ENCODE data around the gene SYCP1.
"Not testable (repeated sequence)": the region's sequence is repeated elsewhere in the genome, so short reads cannot be mapped to it uniquely, and the experiment has no call there.

The SYCP1 gene, protein sequence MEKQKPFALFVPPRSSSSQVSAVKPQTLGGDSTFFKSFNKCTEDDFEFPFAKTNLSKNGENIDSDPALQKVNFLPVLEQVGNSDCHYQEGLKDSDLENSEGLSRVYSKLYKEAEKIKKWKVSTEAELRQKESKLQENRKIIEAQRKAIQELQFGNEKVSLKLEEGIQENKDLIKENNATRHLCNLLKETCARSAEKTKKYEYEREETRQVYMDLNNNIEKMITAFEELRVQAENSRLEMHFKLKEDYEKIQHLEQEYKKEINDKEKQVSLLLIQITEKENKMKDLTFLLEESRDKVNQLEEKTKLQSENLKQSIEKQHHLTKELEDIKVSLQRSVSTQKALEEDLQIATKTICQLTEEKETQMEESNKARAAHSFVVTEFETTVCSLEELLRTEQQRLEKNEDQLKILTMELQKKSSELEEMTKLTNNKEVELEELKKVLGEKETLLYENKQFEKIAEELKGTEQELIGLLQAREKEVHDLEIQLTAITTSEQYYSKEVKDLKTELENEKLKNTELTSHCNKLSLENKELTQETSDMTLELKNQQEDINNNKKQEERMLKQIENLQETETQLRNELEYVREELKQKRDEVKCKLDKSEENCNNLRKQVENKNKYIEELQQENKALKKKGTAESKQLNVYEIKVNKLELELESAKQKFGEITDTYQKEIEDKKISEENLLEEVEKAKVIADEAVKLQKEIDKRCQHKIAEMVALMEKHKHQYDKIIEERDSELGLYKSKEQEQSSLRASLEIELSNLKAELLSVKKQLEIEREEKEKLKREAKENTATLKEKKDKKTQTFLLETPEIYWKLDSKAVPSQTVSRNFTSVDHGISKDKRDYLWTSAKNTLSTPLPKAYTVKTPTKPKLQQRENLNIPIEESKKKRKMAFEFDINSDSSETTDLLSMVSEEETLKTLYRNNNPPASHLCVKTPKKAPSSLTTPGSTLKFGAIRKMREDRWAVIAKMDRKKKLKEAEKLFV

DNA sequence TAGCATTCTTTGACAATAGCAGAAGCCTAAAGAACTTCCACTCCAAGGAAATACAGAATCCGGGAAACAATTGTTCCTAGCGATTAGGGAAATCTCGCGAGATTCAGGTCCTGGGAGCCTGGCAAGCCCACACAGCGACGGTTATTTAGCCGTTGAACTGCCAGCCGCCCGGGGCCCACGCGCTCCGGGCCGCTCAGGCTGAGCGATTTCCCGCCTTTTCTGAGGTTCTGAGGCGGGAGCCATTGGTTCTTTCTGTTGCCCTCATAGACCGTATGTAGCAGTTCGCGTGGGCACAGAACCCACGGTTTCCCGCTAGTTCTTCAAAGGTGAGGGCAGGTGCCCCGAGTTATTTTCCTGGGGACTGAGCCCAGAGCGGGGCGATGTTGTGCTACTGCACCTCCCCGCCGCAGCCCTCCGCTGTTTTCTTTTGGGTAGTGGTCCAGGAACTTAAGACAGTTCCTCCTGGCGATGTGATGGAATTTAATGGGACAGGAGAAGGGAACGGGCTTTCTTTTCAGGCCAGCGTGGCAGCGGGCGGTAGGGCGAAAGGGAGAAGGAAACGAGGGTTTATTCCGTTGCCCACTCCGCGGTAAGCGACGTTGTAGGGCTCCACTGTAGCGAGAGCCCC, at the start of gene SYCP1:
SYCP1 (plus strand) TSS at position 171 of the 628 bp plus-strand sequence. CDS start 602 bp downstream, outside the sequence.
- DNase-seq (ENCODE audit: low read depth in 2 of 2), result no peak

DNA sequence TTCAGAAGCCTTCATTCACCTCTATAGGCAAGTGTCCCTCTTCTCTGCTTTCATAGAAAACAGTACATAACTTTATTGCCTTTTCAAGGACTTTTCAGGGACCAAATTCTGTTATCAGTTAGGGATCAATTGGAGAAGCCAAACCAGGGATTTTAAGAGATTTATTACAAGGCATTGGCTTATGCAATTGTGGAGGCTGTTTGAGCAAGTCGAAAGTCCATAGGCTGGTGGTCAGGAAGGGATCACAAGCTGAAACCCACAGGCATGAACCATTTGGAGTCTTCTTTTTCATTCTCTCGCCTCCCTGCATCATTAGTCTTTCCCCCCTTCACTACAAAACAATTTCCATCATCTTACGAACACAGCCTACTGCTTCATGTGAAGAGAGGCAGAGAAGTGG, 34.8 kb upstream of the SYCP1 start:
- DNase-seq (ENCODE audit: low read depth in 2 of 2), result no peak

DNA sequence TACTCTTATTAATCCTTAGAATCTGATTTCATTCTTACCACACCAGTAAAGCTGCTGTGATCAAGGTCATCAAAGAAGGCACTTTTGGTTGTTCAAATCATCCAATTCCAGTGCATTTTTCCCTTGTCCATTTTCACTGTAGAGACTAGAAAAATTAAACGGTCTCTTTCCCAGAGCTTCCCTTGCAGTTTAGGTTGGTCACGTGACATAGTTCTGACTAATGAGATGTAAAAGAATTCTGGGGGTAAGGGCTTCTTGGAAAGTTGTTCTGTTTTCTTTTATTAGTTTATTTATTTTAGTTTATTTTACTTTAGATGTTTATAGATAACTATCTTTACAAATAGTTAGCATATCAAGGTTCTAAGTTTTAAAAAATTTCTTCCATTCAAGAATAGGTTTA, 34.3 kb upstream of the SYCP1 start:
- DNase-seq (ENCODE audit: low read depth in 2 of 2), result no peak

DNA sequence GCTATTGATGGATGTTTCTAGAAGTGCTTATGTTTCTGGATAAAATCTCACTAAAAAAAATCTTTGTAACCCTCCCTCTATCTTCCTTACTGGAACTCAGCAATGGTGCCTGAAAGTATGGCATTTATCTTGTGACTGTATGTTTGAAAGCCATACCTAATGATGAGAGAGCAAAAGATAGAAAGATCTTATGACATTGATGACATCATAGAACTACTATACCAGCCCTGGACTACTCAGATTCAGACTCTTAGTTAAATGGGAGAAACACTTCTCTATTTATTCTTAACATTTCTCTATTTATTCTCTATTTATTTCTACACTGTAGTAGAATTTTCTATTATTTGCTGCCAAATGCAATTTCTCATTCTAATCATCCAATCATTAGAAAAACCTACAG, 32.7 kb upstream of the SYCP1 start:
- no peak for DNase-seq (ENCODE audit: low read depth in 2 of 2)

DNA sequence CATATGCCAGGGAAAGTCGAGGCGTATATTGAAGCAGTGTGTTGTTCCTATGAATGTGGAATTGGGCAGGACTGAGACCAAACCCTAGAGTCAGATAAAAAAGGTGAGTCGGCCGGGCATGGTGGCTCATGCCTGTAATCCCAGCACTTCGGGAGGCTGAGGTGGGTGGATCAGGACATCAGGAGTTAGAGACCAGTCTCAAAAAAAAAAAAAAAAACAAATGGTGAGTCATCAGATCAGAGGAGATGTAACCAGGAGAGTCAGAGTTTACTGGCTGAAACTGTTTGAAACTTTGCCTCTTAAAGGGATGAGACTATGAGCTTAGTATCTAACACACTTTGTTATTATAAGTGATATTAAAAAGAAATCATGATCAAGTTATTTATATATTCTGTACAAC, 26.4 kb upstream of the SYCP1 start:
- DNase-seq (ENCODE audit: low read depth in 2 of 2), result no peak

DNA sequence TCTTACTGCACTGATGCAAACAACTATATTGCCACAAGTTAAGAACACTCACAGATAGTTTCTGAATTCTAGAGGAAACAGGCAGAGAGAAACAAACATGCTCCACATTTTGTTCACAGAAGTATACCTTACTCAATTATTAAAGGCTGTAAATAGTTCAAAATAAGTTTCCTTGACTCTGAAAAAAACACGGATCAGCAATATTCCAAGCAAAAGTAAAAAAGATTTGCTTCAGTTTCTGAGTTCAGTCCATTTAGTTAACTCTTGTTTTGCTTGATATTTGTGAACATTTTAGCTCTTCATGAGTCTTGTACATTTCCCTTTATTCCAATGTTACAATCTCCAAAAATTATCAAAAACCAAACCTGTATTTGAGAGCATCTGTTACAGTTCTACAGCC, 24.6 kb upstream of the SYCP1 start:
- DNase-seq (ENCODE audit: low read depth in 2 of 2), result not testable (repeated sequence)

DNA sequence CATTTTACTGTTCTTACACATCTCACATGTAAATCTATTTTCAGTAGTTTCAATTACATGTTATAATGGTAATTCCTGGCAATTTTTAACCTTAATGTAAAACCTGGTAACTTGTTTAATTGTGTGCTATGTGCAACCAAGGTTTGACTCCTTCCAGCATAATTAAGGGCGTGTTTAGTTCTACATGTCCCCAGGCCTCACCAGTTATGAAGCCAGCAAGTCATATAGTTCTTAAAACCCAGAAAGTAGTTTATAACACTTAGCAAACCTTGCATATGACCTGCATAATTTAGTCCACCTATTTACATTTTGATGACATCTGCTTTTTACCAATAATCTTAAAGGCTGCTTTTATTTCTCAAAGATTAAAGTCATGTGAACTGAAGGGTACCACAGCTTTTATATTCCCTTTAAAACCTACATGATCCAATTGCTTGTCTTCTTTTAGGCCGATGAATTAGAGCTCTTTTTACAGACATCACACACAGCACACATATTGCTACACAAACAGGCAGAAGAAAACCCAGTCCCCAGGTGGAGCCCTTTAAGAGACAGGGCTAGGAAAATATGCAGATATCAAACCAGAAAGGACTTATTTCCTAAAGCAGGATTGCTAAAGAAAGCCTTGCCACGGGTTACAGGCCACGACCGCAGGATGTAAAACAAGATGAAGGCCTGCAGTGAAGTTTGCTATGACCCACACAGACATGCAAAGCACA, 23.2 kb upstream of the SYCP1 start:
- no peak for DNase-seq (ENCODE audit: low read depth in 2 of 2)

DNA sequence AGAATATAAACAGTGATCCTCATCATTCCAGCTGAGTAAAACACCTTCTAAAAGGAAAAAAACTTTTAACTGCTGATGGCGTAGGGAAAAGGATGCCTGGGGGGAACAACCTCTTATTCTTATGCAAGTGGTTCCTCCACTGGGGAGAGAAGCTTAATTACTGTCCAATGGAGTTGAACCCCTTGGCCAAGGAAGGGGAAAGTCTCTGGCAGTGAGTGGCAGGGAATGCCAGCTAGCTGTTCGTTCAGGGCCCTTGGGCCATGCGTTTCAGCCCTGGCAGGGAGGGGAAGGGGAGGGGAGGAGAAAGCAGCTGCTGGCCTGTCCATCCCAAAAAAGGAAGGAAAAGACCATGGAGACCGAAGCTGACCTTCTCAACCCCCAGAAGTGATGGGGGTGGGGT, 22.6 kb upstream of the SYCP1 start:
- DNase-seq (ENCODE audit: low read depth in 2 of 2), result no peak

DNA sequence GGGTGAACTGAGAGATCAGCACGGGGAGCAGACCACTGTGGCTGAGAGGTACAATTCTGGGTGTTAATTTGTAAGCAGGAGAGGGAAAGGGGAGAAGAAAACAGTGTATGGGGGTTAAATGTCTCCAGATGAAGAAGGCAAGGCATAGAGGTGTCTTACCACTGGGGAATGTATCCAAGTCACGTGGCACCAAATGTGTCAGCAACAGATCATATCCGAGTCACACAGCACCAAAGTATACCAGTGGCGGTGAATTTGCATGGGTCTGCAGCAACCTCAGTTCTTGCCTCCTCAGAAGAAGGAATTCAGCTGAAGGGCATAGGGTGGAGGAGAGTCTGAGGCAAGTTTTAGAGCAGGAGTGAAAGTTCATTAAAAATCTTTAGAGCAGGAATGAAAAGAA, 21.2 kb upstream of the SYCP1 start:
- no peak for DNase-seq (ENCODE audit: low read depth in 2 of 2)

DNA sequence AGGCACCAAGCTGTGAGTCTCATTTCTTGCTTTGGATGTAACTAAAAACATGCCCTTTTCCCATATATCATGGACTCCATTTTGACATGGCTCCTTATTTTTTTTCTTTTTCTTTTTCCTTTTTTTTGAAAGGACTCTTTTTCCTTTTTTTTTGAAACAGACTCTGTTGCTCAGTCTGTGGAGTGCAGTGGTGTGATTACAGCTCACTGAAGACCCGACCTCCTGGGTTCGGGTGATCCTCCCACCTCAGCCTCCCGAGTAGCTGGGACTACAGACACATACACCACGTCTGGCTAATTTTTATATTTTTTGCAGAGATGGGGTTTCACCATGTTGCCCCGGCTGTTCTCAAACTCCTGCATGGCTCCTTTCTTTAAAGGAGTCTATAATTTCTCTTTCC, 10.4 kb upstream of the SYCP1 start:
- no peak for DNase-seq (ENCODE audit: low read depth in 2 of 2)

DNA sequence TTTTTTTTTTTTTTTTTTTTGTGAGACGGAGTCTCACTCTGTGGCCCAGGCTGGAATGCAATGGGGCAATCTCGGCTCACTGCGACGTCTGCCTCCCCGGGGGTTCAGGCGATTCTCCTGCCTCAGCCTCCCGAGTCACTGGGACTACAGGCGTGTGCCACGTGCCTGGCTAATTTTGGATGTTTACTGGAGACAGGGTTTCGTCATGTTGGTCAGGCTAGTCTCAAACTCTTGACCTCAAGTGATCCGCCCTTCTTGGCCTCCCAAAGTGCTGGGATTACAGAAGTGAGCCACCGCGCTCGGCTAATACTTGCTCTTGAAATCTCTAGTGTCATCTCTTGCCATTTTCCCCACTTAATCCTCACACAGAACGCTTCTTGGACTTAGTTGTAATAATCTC, 1.1 kb upstream of the SYCP1 start:
- DNase-seq (ENCODE audit: low read depth in 2 of 2), result no peak

DNA sequence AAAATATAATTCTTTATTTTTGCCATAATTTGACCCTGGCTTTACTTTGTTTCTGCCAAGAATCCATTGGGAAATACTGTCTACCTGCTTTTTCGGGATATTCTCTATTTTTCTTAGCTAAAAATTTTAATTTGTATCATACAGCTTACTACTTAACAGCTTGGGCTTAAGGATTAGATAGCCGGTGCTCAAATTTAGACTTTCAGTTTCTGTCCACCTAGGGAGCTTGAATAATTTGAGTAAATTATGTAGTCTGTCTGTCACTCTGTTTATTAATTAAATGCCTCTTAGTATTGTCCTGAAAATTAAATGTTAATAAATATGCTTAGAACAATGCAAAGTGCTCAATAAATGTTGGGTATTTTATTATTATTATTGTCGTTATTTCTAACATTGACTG, 6.7 kb downstream of the SYCP1 start:
- no peak for DNase-seq (ENCODE audit: low read depth in 2 of 2)

DNA sequence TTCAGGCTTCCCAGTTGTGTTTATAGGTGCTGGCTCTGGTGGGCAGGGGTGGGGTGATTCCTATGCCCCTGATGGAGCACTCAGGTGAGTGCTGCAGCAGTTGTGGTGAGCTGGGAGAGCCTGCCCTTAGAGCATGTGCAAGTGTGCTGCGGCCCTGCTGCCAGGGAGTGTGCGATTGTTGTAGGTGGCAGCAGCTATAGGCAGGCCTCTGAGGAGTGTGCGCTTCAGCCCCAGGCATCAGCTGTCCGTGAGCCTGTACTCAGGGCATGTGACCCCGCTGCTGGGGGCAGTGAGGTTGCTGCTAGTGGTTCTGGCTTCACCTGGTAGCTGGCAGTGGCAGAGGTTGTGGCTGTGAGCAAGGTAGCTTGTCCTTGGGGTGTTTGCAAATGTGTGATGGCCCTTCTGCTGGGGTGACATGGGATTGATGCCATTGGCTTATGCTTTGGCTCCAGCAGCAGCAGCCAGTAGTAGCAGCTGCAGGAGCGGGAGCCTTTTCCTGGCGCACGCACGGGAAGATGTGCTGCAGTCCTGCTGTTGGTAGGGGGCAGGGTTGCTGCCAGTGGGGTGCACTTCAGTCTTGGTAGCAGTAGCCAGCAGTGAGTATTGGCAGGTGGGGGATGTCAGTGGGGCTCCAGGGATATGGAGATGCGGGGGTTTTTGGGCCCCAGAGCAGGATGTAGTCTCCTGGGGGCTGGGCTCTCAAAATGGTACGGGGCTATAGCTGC, 37.7 kb downstream of the SYCP1 start:
- DNase-seq (ENCODE audit: low read depth in 2 of 2), result no peak

DNA sequence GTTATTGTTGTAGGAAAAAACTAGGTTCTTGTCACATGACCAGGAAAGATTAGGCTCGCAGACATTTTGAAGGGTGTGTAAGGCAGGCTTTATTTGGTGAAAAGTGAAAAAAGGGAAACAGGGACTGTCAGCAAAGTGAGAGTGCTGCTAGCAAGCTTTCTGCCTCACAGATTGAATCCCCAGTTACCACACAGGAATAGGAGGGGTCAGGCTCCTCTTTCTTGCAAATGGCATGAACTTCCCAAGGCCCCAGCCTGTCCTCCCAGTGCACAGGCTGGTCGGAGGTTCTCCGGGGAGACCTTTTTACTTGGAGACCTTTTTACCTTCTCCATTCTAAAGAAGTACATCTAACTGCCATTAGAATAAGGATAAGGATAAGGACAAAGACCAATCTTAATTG, 42.1 kb downstream of the SYCP1 start:
- no peak for DNase-seq (ENCODE audit: low read depth in 2 of 2)

DNA sequence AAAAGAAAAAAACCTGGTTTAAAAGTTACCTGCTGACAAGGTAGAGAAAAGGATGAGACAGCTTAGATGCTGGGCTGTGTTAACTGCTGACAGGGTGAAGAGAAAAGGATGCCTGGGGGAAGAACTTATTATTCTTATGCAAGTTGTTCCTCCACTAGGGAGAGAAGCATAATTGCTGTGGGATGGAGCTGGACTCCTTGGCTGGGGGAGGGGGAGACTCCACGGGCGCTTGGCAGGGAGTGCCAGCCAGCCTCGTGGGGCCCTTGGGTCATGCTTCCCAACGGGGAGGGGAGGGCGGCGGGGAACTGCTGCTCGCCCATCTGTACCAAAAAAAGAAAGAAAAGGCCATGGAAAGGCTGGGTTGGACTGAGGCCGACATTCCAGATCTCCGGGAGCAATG, 47.2 kb downstream of the SYCP1 start:
- DNase-seq (ENCODE audit: low read depth in 2 of 2), result no peak

DNA sequence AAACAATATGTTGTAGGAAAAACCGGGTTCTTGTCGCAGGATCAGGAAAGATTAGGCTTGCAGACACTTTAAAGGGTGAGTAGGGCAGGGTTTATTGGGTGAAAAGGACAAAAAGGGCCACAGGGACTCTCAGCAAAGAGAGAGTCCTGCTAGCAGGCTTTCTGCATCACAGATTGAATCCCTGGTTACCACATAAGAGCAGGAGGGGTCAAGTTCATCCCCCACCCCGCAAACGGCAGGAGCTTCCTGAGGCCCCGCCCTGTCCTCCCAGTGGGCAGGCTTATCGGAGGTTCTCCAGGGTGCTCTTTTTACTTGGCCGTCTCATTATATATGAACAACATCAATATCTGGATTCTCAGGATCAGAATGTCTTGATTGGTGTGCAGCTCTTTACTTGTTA, 47.7 kb downstream of the SYCP1 start:
- no peak for DNase-seq (ENCODE audit: low read depth in 2 of 2)

DNA sequence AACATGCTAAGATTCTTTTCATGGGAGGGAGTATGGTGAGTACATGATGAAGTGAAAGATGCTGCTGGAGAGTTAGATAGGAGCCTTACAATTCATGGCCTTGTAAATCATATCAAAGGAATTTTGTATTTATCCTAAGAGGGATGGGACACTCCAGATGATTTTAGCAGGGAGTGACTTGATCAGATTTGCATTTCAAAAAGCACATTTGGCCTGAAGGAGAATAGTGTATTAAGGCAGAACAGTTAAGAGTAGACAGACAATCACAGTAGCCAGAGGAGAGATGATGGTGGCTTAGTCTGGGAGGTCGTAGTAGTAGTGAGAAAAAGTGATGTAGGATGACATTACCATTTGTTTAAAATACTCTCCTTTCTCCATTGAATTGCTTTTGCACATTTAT, 48.8 kb downstream of the SYCP1 start:
- no peak for DNase-seq (ENCODE audit: low read depth in 2 of 2)

DNA sequence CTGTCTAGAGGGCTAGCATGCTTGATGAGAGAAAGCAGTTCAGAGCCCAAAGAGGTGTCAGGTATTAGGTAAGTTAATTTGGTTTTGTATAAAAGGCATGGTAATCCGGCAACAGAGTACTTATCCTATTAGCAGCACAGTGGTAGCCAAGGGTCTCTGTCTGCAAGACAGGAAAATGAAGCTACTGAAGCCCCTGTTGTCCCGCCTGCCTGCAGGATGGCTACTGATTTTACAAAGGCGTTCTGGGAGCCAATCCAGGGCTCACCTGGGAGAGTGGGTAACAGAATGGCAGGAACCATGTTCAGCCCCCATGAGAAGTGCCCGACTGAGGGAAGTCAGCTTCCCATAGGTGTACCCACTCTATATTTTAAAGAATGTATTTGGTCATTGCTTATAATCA, 61.1 kb downstream of the SYCP1 start:
- not testable (repeated sequence) for DNase-seq (ENCODE audit: low read depth in 2 of 2)

DNA sequence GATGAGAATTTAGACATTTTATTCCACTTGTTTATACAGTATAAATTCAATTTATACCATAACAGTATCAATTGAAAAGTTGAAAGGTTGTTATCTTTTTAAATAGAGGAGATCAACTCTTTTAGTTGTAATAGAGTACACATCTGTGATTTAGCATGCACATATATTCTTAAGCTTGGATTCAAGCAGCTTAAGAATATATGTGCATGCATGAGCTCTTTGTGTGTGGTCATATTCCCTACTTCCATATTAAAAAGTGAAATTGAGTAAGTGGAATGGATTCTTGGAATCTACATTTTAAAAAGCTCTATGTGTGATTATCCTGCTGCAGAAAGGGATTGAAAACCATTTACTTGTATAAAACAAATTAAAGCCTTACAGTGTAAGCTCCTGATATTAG, 71.9 kb downstream of the SYCP1 start:
- no peak for DNase-seq (ENCODE audit: low read depth in 2 of 2)

DNA sequence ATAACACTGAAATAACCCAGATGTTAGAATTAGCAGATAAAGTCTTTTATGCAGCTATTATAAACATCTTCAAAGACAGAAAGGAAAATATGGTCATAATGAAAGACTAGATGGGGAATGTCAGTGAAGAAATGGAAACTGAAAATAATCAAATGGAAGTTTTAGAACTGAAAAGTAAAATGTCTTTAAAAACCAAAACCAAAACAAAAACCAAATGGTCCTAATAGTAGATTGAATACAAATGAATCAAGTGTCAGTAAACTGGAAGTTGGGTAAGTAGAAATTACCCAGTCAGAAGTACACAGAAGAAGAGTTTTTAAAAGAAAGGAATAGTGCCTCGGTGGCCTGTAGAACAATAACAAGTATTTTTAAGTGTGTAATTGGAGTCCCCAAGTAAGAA, 72.7 kb downstream of the SYCP1 start:
- no peak for DNase-seq (ENCODE audit: low read depth in 2 of 2)

DNA sequence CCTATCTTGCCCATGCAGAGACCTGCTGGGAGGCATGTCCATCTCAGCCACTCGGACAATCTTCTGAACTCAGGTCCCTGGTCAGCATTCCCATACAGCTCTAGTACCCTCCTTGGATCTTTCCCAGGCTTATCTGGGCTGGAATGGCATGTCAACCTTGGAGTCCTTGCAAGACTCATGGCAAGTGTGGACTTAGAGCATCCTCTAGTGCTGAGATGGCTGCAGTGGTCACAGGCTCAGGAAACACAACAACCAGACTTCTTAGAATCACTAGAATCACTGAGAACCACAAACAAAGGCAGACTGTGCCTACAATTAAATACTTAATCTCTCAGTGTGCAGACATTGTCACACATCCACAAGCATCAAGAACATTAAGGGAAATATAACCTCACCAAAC, 101.9 kb downstream of the SYCP1 start:
- DNase-seq (ENCODE audit: low read depth in 2 of 2), result no peak

All from stimulated activated CD4-positive, alpha-beta T cell treated with anti-CD3 and anti-CD28 coated beads, Interleukin-12 subunit alpha, Interleukin-12 subunit beta, amount 100 ng/mL, for 24 hours (primary cell).